ENCODE measurements around the gene RTN4R. TPM values are rescaled to one million over a fixed set of nuclear protein-coding genes. Genes with fewer than 3 reads are reported as not detected.
"Not testable (repeated sequence)": the region's sequence is repeated elsewhere in the genome, so short reads cannot be mapped to it uniquely, and the experiment has no call there.

Gene RTN4R
- total and polyA plus RNA-seq, 2 experiments from 2014 or later, result 10.6 to 38.4 TPM

- no peaks in the 10 kb centered on the region for H3K36me3 Mint-ChIP-seq (ENCODE audit: low read depth)
- no peaks in the 10 kb centered on the region for H3K27me3 ChIP-seq (ENCODE audit: insufficient read depth)
- H4K20me1 ChIP-seq (replicated peaks; ENCODE audit: insufficient read depth), result no peaks in the 10 kb centered on the region
- H3K9me3 Mint-ChIP-seq, result no peaks in the 10 kb centered on the region
- no peak overlapping the region for H3K27ac ChIP-seq (ENCODE audit: low read depth)
- no peaks in the 10 kb centered on the region for H3K4me1 ChIP-seq (ENCODE audit: insufficient read depth)
- no peaks in the 10 kb centered on the region for H3F3A ChIP-seq (replicated peaks; ENCODE audit: low read depth)
- no peaks in the 10 kb centered on the region for H3K79me2 ChIP-seq (replicated peaks; ENCODE audit: insufficient read depth)
- no peak overlapping the region for H3K4me3 Mint-ChIP-seq
- H2AFZ ChIP-seq, result no peak overlapping the region
- no peaks in the 10 kb centered on the region for H3K9me2 ChIP-seq (ENCODE audit: insufficient read depth)
- H3K36me3 ChIP-seq (ENCODE audit: insufficient read depth), result no peaks in the 10 kb centered on the region
- no peak overlapping the region for H3K4me3 ChIP-seq
- DNase-seq (ENCODE audit: low spot score) (no peak), ATAC-seq (no peak)
- no peak for TF ChIP-seq POLR2AphosphoS5 (IDR thresholded peaks at IDR 0.05; ENCODE audit: low read depth)
- TF ChIP-seq EZH2phosphoT487 (IDR thresholded peaks at IDR 0.05; ENCODE audit: unreplicated experiment), result no peak
- no peak for TF ChIP-seq NANOG (IDR thresholded peaks at IDR 0.05; ENCODE audit: borderline replicate concordance)
- no peak for TF ChIP-seq ZNF114 (CRISPR knock-in tag; IDR thresholded peaks at IDR 0.05)
- no peak for TF ChIP-seq JUNB (IDR thresholded peaks at IDR 0.05; ENCODE audit: unreplicated experiment)
- TF ChIP-seq ZNF462 (CRISPR knock-in tag; IDR thresholded peaks at IDR 0.05), result no peak
- no peak for TF ChIP-seq REST (IDR thresholded peaks at IDR 0.05; ENCODE audit: unreplicated experiment)
- no peak overlapping the region for H3K27ac Mint-ChIP-seq
- peaks cover 2% of the 10 kb centered on the region for H3K27me3 Mint-ChIP-seq (ENCODE audit: insufficient read depth, low read depth, poor library complexity)
- peaks cover 3% of the 10 kb centered on the region for H3K4me1 Mint-ChIP-seq
- H3K4me2 ChIP-seq, result no peak overlapping the region
Measured at GRCh38 chr22:20281891-20282290, 13.8 kb upstream of the RTN4R start.

DNA sequence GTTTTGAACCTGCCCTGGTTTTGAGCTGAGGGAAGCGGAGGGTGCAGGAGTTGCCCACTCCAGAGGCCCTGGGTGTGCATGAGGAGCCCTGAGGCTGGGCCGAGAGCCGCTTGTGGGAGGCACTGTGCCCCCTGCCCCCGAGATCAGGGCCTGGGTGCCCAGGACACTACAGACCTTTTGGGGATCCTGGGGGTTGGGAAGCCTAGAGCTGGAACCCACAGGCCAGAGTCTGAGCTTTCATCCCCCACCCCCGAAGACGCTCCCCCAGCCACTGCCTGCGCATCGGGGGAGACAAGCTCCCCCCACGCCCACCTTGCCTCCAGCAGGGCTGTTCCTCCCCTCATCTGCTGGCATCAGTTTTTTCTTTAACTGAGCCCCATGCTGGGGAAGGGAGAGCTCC is 13.4 kb upstream of the RTN4R start:
- not testable (repeated sequence) for H3K36me3 Mint-ChIP-seq (ENCODE audit: low read depth); H3F3A ChIP-seq (replicated peaks; ENCODE audit: low read depth); H4K20me1 ChIP-seq (replicated peaks; ENCODE audit: insufficient read depth); H3K27ac Mint-ChIP-seq; H3K27me3 ChIP-seq (ENCODE audit: insufficient read depth); DNase-seq (ENCODE audit: low spot score); H3K9me3 Mint-ChIP-seq; H3K4me3 Mint-ChIP-seq; H3K9me2 ChIP-seq (ENCODE audit: insufficient read depth); H3K36me3 ChIP-seq (ENCODE audit: insufficient read depth); H3K27ac ChIP-seq (ENCODE audit: low read depth); H3K4me2 ChIP-seq; H2AFZ ChIP-seq; H3K4me1 Mint-ChIP-seq; ATAC-seq; H3K4me3 ChIP-seq; H3K4me1 ChIP-seq (ENCODE audit: insufficient read depth); H3K79me2 ChIP-seq (replicated peaks; ENCODE audit: insufficient read depth); H3K27me3 Mint-ChIP-seq (ENCODE audit: insufficient read depth, low read depth, poor library complexity)
